H1 (cell line): Measurements from ENCODE around the gene FMO3. TPM values are rescaled to one million over a fixed set of nuclear protein-coding genes. Genes with fewer than 3 reads are reported as not detected.

ENCODE experiments used
- RFX5 ChIP-seq: IDR thresholded peaks from 2 replicates; pipeline ENCODE4 v1.6.1; 2011; ENCODE audit warnings: low read depth, low read length, improper control_type of control experiment, borderline replicate concordance
- polyA plus RNA-seq, 7 experiments: library from polyadenylated mRNA; depleted of rRNA in 3 of 7; stranded (reverse) in 5 of 7; unstranded in 2 of 7; fragments of >200 nt in 5 of 7; fragments of 200-250 nt in 2 of 7; gene quantifications; 1 replicate in 5 of 7; 2 replicates in 1 of 7; 4 replicates in 1 of 7; pipeline versions ENCODE4 v1.2.1 to v1.2.3, GENCODE V29; 2011 to 2013; ENCODE audit warnings: missing spikeins in 2 of 7, mixed read lengths in 2 of 7
- total RNA-seq: library from RNA; stranded (reverse); fragmentation: NEBNext Ultra II Directional; extraction: Animal tissue kit (Norgen Biotek cat#: 25700); gene quantifications from 2 replicates; pipeline ENCODE4 v1.2.1, GENCODE V29; 2021
- TF ChIP-seq, protein P1 (sequence below): fragments of 300-600 bp; sonication (generic); IDR thresholded peaks from 2 replicates; pipeline ENCODE4 v1.7.1; 2012; ENCODE audit warnings: low read length, moderate library complexity, mild to moderate bottlenecking, inconsistent platforms; ENCODE audit not compliant: insufficient replicate concordance
- TF ChIP-seq, protein P2 (sequence below): IDR thresholded peaks from 2 replicates; pipeline ENCODE4 v1.6.1; 2011; ENCODE audit warnings: low read length, improper control_type of control experiment

Gene FMO3
- total and polyA plus RNA-seq, 2 of the 8 experiments (the other 6 are each of a cell fraction or from before 2014, with no cell fraction given): not detected

DNA sequence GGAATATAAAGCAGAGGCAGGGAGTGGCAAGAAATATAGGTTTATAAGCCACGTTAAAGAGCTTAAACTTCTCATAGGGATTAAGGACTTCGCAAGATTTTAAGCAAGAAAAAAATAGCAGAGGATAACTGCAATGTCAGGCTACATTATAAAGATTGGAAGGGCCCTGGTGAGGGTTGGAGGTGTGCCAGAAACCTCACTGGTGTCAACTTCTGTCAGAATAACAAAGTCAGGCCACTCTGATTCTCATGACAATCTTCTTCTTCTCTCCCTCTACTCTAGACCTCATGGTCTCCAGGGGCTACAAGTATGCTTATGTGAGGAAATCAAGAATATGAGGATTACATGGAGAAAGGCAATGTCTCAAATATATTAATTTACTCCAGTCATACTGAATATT, 61.8 kb downstream of the FMO3 start (continued):
- TF ChIP-seq RFX5: no peak
- TF ChIP-seq, protein P1, sequence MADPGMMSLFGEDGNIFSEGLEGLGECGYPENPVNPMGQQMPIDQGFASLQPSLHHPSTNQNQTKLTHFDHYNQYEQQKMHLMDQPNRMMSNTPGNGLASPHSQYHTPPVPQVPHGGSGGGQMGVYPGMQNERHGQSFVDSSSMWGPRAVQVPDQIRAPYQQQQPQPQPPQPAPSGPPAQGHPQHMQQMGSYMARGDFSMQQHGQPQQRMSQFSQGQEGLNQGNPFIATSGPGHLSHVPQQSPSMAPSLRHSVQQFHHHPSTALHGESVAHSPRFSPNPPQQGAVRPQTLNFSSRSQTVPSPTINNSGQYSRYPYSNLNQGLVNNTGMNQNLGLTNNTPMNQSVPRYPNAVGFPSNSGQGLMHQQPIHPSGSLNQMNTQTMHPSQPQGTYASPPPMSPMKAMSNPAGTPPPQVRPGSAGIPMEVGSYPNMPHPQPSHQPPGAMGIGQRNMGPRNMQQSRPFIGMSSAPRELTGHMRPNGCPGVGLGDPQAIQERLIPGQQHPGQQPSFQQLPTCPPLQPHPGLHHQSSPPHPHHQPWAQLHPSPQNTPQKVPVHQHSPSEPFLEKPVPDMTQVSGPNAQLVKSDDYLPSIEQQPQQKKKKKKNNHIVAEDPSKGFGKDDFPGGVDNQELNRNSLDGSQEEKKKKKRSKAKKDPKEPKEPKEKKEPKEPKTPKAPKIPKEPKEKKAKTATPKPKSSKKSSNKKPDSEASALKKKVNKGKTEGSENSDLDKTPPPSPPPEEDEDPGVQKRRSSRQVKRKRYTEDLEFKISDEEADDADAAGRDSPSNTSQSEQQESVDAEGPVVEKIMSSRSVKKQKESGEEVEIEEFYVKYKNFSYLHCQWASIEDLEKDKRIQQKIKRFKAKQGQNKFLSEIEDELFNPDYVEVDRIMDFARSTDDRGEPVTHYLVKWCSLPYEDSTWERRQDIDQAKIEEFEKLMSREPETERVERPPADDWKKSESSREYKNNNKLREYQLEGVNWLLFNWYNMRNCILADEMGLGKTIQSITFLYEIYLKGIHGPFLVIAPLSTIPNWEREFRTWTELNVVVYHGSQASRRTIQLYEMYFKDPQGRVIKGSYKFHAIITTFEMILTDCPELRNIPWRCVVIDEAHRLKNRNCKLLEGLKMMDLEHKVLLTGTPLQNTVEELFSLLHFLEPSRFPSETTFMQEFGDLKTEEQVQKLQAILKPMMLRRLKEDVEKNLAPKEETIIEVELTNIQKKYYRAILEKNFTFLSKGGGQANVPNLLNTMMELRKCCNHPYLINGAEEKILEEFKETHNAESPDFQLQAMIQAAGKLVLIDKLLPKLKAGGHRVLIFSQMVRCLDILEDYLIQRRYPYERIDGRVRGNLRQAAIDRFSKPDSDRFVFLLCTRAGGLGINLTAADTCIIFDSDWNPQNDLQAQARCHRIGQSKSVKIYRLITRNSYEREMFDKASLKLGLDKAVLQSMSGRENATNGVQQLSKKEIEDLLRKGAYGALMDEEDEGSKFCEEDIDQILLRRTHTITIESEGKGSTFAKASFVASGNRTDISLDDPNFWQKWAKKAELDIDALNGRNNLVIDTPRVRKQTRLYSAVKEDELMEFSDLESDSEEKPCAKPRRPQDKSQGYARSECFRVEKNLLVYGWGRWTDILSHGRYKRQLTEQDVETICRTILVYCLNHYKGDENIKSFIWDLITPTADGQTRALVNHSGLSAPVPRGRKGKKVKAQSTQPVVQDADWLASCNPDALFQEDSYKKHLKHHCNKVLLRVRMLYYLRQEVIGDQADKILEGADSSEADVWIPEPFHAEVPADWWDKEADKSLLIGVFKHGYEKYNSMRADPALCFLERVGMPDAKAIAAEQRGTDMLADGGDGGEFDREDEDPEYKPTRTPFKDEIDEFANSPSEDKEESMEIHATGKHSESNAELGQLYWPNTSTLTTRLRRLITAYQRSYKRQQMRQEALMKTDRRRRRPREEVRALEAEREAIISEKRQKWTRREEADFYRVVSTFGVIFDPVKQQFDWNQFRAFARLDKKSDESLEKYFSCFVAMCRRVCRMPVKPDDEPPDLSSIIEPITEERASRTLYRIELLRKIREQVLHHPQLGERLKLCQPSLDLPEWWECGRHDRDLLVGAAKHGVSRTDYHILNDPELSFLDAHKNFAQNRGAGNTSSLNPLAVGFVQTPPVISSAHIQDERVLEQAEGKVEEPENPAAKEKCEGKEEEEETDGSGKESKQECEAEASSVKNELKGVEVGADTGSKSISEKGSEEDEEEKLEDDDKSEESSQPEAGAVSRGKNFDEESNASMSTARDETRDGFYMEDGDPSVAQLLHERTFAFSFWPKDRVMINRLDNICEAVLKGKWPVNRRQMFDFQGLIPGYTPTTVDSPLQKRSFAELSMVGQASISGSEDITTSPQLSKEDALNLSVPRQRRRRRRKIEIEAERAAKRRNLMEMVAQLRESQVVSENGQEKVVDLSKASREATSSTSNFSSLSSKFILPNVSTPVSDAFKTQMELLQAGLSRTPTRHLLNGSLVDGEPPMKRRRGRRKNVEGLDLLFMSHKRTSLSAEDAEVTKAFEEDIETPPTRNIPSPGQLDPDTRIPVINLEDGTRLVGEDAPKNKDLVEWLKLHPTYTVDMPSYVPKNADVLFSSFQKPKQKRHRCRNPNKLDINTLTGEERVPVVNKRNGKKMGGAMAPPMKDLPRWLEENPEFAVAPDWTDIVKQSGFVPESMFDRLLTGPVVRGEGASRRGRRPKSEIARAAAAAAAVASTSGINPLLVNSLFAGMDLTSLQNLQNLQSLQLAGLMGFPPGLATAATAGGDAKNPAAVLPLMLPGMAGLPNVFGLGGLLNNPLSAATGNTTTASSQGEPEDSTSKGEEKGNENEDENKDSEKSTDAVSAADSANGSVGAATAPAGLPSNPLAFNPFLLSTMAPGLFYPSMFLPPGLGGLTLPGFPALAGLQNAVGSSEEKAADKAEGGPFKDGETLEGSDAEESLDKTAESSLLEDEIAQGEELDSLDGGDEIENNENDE: no peak
- TF ChIP-seq, protein P2, sequence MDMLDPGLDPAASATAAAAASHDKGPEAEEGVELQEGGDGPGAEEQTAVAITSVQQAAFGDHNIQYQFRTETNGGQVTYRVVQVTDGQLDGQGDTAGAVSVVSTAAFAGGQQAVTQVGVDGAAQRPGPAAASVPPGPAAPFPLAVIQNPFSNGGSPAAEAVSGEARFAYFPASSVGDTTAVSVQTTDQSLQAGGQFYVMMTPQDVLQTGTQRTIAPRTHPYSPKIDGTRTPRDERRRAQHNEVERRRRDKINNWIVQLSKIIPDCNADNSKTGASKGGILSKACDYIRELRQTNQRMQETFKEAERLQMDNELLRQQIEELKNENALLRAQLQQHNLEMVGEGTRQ: no peak
